ENCODE results near the gene HTT. TPM values are rescaled to one million over a fixed set of nuclear protein-coding genes. Genes with fewer than 3 reads are reported as not detected.

HTT gene
- total RNA-seq, 1 donor from 2014 or later = 20.0 TPM

- H3K27ac ChIP-seq (replicated peaks) = peak overlapping the region; percentile 61
- no peaks in the 10 kb centered on the region for H3K9me3 ChIP-seq (replicated peaks)
- TF ChIP-seq, protein P1, sequence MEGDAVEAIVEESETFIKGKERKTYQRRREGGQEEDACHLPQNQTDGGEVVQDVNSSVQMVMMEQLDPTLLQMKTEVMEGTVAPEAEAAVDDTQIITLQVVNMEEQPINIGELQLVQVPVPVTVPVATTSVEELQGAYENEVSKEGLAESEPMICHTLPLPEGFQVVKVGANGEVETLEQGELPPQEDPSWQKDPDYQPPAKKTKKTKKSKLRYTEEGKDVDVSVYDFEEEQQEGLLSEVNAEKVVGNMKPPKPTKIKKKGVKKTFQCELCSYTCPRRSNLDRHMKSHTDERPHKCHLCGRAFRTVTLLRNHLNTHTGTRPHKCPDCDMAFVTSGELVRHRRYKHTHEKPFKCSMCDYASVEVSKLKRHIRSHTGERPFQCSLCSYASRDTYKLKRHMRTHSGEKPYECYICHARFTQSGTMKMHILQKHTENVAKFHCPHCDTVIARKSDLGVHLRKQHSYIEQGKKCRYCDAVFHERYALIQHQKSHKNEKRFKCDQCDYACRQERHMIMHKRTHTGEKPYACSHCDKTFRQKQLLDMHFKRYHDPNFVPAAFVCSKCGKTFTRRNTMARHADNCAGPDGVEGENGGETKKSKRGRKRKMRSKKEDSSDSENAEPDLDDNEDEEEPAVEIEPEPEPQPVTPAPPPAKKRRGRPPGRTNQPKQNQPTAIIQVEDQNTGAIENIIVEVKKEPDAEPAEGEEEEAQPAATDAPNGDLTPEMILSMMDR (IDR thresholded peaks at IDR 0.05; ENCODE audit: borderline replicate concordance) = no peak
- no peaks in the 10 kb centered on the region for H3K36me3 ChIP-seq
- H3K4me1 ChIP-seq = peaks cover 43% of the 10 kb centered on the region
- peak; percentile 75 for DNase-seq
- intact Hi-C loops (cut with micrococcal nuclease) = no loop called here
- H3K4me3 ChIP-seq = peak overlapping the region; percentile 47
- no peaks in the 10 kb centered on the region for H3K27me3 ChIP-seq (ENCODE audit: low read depth)
Measured at GRCh38 chr4:3037957-3038461, 36.5 kb upstream of the HTT start.

DNA sequence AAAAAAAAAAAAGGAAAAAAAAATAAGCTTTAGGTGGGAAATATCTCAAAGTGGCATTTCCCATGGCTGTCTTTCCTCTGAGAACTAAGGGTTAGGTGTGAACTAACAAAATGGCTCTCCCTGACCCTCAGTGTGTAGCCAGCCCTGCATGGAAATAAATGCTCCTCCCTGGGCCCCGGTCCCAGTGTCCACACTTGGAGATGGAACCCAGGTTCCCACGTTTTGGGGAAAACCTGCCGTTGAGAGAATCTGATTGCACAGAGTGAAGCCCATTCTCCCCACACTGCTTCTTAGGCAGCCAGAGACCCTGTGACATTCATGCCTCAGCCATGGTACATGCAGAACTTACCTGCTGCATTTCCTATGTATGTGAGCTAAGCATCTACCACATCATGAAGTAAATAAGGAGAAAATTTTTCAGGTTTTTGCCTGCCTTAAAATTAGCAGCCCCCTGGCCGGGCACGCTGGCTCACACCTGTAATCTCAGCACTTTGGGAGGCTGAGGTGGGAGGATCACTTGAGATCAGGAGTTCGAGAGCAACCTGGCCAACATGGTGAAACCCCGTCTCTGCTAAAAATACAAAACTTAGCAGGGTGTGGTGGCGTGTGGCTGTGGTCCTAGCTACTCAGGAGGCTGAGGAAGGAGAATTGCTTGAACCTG, 34.6 kb upstream of the HTT start:
- H3K4me3 ChIP-seq = no peak overlapping the region
- no peak for DNase-seq
- H3K4me1 ChIP-seq = peaks cover 47% of the 10 kb centered on the region
- H3K36me3 ChIP-seq = no peaks in the 10 kb centered on the region
- no peak overlapping the region for H3K27ac ChIP-seq (replicated peaks)
- no peaks in the 10 kb centered on the region for H3K9me3 ChIP-seq (replicated peaks)
- H3K27me3 ChIP-seq (ENCODE audit: low read depth) = no peaks in the 10 kb centered on the region
- intact Hi-C loops (cut with micrococcal nuclease) = no loop called here
- TF ChIP-seq, protein P1 (IDR thresholded peaks at IDR 0.05; ENCODE audit: borderline replicate concordance) = no peak

GRCh38 chr4:3040452-3041191, 33.9 kb upstream of the HTT start:
- H3K9me3 ChIP-seq (replicated peaks) = no peaks in the 10 kb centered on the region
- intact Hi-C loops (cut with micrococcal nuclease) = no loop called here
- TF ChIP-seq, protein P1 (IDR thresholded peaks at IDR 0.05; ENCODE audit: borderline replicate concordance) = no peak
- H3K36me3 ChIP-seq = no peaks in the 10 kb centered on the region
- no peak for DNase-seq
- H3K4me1 ChIP-seq = peaks cover 47% of the 10 kb centered on the region
- H3K27me3 ChIP-seq (ENCODE audit: low read depth) = no peaks in the 10 kb centered on the region
- peak overlapping the region; percentile 88 for H3K27ac ChIP-seq (replicated peaks)
- peak overlapping the region; percentile 68 for H3K4me3 ChIP-seq

- H3K9me3 ChIP-seq (replicated peaks) = no peaks in the 10 kb centered on the region
- intact Hi-C loops (cut with micrococcal nuclease) = no loop called here
- H3K4me3 ChIP-seq = peak overlapping the region; percentile 68
- TF ChIP-seq, protein P1 (IDR thresholded peaks at IDR 0.05; ENCODE audit: borderline replicate concordance) = no peak
- peak; percentile 60 for DNase-seq
- H3K36me3 ChIP-seq = no peaks in the 10 kb centered on the region
- H3K27ac ChIP-seq (replicated peaks) = peak overlapping the region; percentile 88
- H3K4me1 ChIP-seq = peaks cover 47% of the 10 kb centered on the region
- no peaks in the 10 kb centered on the region for H3K27me3 ChIP-seq (ENCODE audit: low read depth)
Measured at GRCh38 chr4:3041192-3042142, 33.0 kb upstream of the HTT start.

DNA sequence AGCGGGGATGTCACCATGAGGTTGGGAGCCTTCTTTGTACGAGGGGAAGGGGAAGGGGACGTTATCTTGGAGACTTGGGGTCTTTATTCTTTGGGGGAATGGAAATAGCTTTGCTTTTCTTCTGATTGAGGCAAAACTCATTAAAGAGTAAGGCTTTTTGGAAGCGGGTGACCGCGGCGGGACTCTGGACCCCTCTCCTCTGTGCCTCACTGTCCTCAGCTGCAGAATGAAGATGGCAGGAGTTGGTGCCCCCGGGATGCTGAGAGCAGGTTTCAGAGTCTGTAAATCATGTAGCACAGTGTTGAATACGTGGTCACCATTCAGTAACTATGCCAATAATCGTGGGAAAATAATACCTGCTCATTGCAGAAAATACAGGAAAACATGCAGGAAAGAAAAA, 32.3 kb upstream of the HTT start:
- H3K36me3 ChIP-seq = no peaks in the 10 kb centered on the region
- no peak for DNase-seq
- peak overlapping the region; percentile 88 for H3K27ac ChIP-seq (replicated peaks)
- TF ChIP-seq, protein P1 (IDR thresholded peaks at IDR 0.05; ENCODE audit: borderline replicate concordance) = no peak
- H3K9me3 ChIP-seq (replicated peaks) = no peaks in the 10 kb centered on the region
- intact Hi-C loops (cut with micrococcal nuclease) = no loop called here
- peak overlapping the region; percentile 68 for H3K4me3 ChIP-seq
- H3K27me3 ChIP-seq (ENCODE audit: low read depth) = no peaks in the 10 kb centered on the region
- peaks cover 44% of the 10 kb centered on the region for H3K4me1 ChIP-seq
